GM21515 (cell line): ENCODE measurements around the gene NEGR1.
A peak's percentile ranks its signal among the peaks of the same experiment; 100 is the strongest.

Experiments used
- ATAC-seq: cut with Tn5 transposase; IDR thresholded peaks from one replicate; pipeline ENCODE4 v1.9.1; 2021; ENCODE audit not compliant: unreplicated experiment

The NEGR1 gene

GRCh38 chr1:71788113-71788512 lies 494.2 kb downstream of the NEGR1 start:
- no peak for ATAC-seq

GRCh38 chr1:71787699-71788098 lies 494.6 kb downstream of the NEGR1 start:
- ATAC-seq = no peak

GRCh38 chr1:71786218-71786617 lies 496.1 kb downstream of the NEGR1 start:
- no peak for ATAC-seq

GRCh38 chr1:71785450-71785849 lies 496.9 kb downstream of the NEGR1 start:
- no peak for ATAC-seq

- ATAC-seq = no peak
Measured at GRCh38 chr1:71785000-71785399, 497.3 kb downstream of the NEGR1 start.

GRCh38 chr1:71784241-71784640 lies 498.1 kb downstream of the NEGR1 start:
- ATAC-seq = no peak

GRCh38 chr1:71783071-71783470 lies 499.3 kb downstream of the NEGR1 start:
- ATAC-seq = no peak

GRCh38 chr1:71781450-71781849 lies 500.9 kb downstream of the NEGR1 start:
- no peak for ATAC-seq

GRCh38 chr1:71780681-71781080 lies 501.7 kb downstream of the NEGR1 start:
- ATAC-seq = peak; percentile 76

- no peak for ATAC-seq
Measured at GRCh38 chr1:71778940-71779339, 503.4 kb downstream of the NEGR1 start.

- no peak for ATAC-seq
Measured at GRCh38 chr1:71777094-71777493, 505.2 kb downstream of the NEGR1 start.

- ATAC-seq = no peak
Measured at GRCh38 chr1:71774705-71775104, 507.6 kb downstream of the NEGR1 start.

GRCh38 chr1:71770121-71770520 lies 512.2 kb downstream of the NEGR1 start:
- no peak for ATAC-seq

- ATAC-seq = no peak
Measured at GRCh38 chr1:71766748-71767147, 515.6 kb downstream of the NEGR1 start.

GRCh38 chr1:71762514-71763255 lies 519.7 kb downstream of the NEGR1 start:
- ATAC-seq = no peak

GRCh38 chr1:71755441-71755840 lies 526.9 kb downstream of the NEGR1 start:
- no peak for ATAC-seq

GRCh38 chr1:71753746-71754145 lies 528.6 kb downstream of the NEGR1 start:
- no peak for ATAC-seq

- ATAC-seq = no peak
Measured at GRCh38 chr1:71745326-71745725, 537.0 kb downstream of the NEGR1 start.

GRCh38 chr1:71743862-71744261 lies 538.5 kb downstream of the NEGR1 start:
- no peak for ATAC-seq

- ATAC-seq = no peak
Measured at GRCh38 chr1:71738910-71739309, 543.4 kb downstream of the NEGR1 start.

- no peak for ATAC-seq
Measured at GRCh38 chr1:71738256-71738655, 544.1 kb downstream of the NEGR1 start.

GRCh38 chr1:71737768-71738167 lies 544.6 kb downstream of the NEGR1 start:
- ATAC-seq = no peak

- no peak for ATAC-seq
Measured at GRCh38 chr1:71733121-71733520, 549.2 kb downstream of the NEGR1 start.
